Muscle of arm (tissue), 12 donors: ENCODE results near the gene SCUBE3. TPM values are rescaled to one million over a fixed set of nuclear protein-coding genes. Genes with fewer than 3 reads are reported as not detected.
A peak's percentile ranks its signal among the peaks of the same experiment; 100 is the strongest.

Experiments
- DNase-seq: peaks from one replicate; pipeline ENCODE4 v3.0.0-alpha.2; 2013
- polyA plus RNA-seq, 12 donors: library from polyadenylated mRNA; unstranded; fragments of 120-200 nt; gene quantifications; one replicate each; pipeline ENCODE4 v1.2.1, GENCODE V29; 2013; ENCODE audit not compliant: insufficient read length in 12 of 12

The SCUBE3 gene
- polyA plus RNA-seq, 12 donors = 0.68 to 4.4 (median 1.4) TPM; not detected in 2

GRCh38 chr6:35209622-35210247 is 4.0 kb upstream of the SCUBE3 start:
- DNase-seq = no peak

GRCh38 chr6:35213298-35213791 is 411 bp upstream of the SCUBE3 start:
- DNase-seq = peak; percentile 7

GRCh38 chr6:35214869-35215664 is 1.3 kb downstream of the SCUBE3 start:
- no peak for DNase-seq

- DNase-seq = no peak
Observed at GRCh38 chr6:35215665-35216411, 2.1 kb downstream of the SCUBE3 start.

- no peak for DNase-seq
Observed at GRCh38 chr6:35216412-35216732, 2.6 kb downstream of the SCUBE3 start.

- DNase-seq = no peak
Observed at GRCh38 chr6:35216851-35217811, 3.4 kb downstream of the SCUBE3 start.

- no peak for DNase-seq
Observed at GRCh38 chr6:35218021-35218420, 4.3 kb downstream of the SCUBE3 start.

- DNase-seq = no peak
Observed at GRCh38 chr6:35218456-35218855, 4.7 kb downstream of the SCUBE3 start.

- DNase-seq = no peak
Observed at GRCh38 chr6:35219683-35220326, 6.0 kb downstream of the SCUBE3 start.

GRCh38 chr6:35220711-35221110 is 7.0 kb downstream of the SCUBE3 start:
- DNase-seq = no peak

GRCh38 chr6:35223396-35223795 is 9.6 kb downstream of the SCUBE3 start:
- DNase-seq = no peak

- DNase-seq = no peak
Observed at GRCh38 chr6:35224720-35225119, 11.0 kb downstream of the SCUBE3 start.

GRCh38 chr6:35228481-35228880 is 14.7 kb downstream of the SCUBE3 start:
- DNase-seq = no peak

GRCh38 chr6:35229304-35229703 is 15.5 kb downstream of the SCUBE3 start:
- DNase-seq = no peak

- DNase-seq = no peak
Observed at GRCh38 chr6:35230498-35230897, 16.7 kb downstream of the SCUBE3 start.

- no peak for DNase-seq
Observed at GRCh38 chr6:35230950-35231349, 17.2 kb downstream of the SCUBE3 start.

- DNase-seq = no peak
Observed at GRCh38 chr6:35231563-35231962, 17.8 kb downstream of the SCUBE3 start.

- no peak for DNase-seq
Observed at GRCh38 chr6:35234901-35235300, 21.1 kb downstream of the SCUBE3 start.

GRCh38 chr6:35236223-35236622 is 22.5 kb downstream of the SCUBE3 start:
- no peak for DNase-seq

- DNase-seq = no peak
Observed at GRCh38 chr6:35237476-35237875, 23.7 kb downstream of the SCUBE3 start.

GRCh38 chr6:35238843-35239289 is 25.1 kb downstream of the SCUBE3 start:
- no peak for DNase-seq
